Measurements from ENCODE around the gene TEX264. TPM values are rescaled to one million over a fixed set of nuclear protein-coding genes. Genes with fewer than 3 reads are reported as not detected.

Gene TEX264
- total RNA-seq, 2 experiments from 2014 or later, result 24.9 to 25.9 TPM

GRCh38 chr3:51703761-51704510 lies 32.9 kb downstream of the TEX264 start:
- Histone ChIP-seq H3K4me3 (ENCODE audit: low read length) (no peak overlapping the region), H3K4me1 (ENCODE audit: insufficient read depth, low read length) (peaks cover 17% of the 10 kb centered on the region), H3K27me3 (ENCODE audit: control insufficient read depth in 1 of 2, insufficient read depth in 2 of 2, low read length in 2 of 2) (no peaks in the 10 kb centered on the region), H3K9me3 (ENCODE audit: control insufficient read depth in 1 of 2, insufficient read depth in 1 of 2, low read length in 2 of 2) (no peaks in the 10 kb centered on the region), H3K27ac (ENCODE audit: low read depth in 1 of 2, low read length in 2 of 2) (no peak overlapping the region), H3K36me3 (ENCODE audit: insufficient read depth, low read length) (peaks cover 64% of the 10 kb centered on the region)
- ChIA-PET POLR2A (interaction anchor here (1.2 kb wide), 1 partner anchor 204 kb away, joined by 3 read pairs; no protein-coding TSS in a partner anchor), CTCF (no interaction called here)
- intact Hi-C loops (cut with DNase I, micrococcal nuclease), result no loop called here
- no peak overlapping the region for H3K4me3 Mint-ChIP-seq
- H3K27ac Mint-ChIP-seq, result no peak overlapping the region
- DNase-seq, result no peak
- peaks cover 32% of the 10 kb centered on the region for H3K4me1 Mint-ChIP-seq (ENCODE audit: low read depth)
- no peak for TF ChIP-seq CTCF (IDR thresholded peaks at IDR 0.05)
- ATAC-seq (ENCODE audit: poor library complexity), result no peak
- peaks cover 62% of the 10 kb centered on the region for H3K36me3 Mint-ChIP-seq (ENCODE audit: low read depth)
- H3K9me3 Mint-ChIP-seq, result no peaks in the 10 kb centered on the region
- no peaks in the 10 kb centered on the region for H3K27me3 Mint-ChIP-seq

GRCh38 chr3:51704511-51704950 lies 33.5 kb downstream of the TEX264 start:
- H3K27ac ChIP-seq (ENCODE audit: low read depth in 1 of 2, low read length in 2 of 2), result no peak overlapping the region
- Mint-ChIP-seq H3K9me3 (no peaks in the 10 kb centered on the region), H3K4me1 (ENCODE audit: low read depth) (peaks cover 26% of the 10 kb centered on the region), H3K36me3 (ENCODE audit: low read depth) (peaks cover 56% of the 10 kb centered on the region), H3K27ac (no peak overlapping the region), H3K27me3 (no peaks in the 10 kb centered on the region), H3K4me3 (no peak overlapping the region)
- no peaks in the 10 kb centered on the region for H3K27me3 ChIP-seq (ENCODE audit: control insufficient read depth in 1 of 2, insufficient read depth in 2 of 2, low read length in 2 of 2)
- ATAC-seq (ENCODE audit: poor library complexity) (no peak), DNase-seq (peak in 1 of 14 experiments; percentile 2)
- peaks cover 58% of the 10 kb centered on the region for H3K36me3 ChIP-seq (ENCODE audit: insufficient read depth, low read length)
- no peak for TF ChIP-seq CTCF (IDR thresholded peaks at IDR 0.05)
- ChIA-PET POLR2A (no interaction called here), CTCF (no interaction called here)
- no peak overlapping the region for H3K4me3 ChIP-seq (ENCODE audit: low read length)
- H3K4me1 ChIP-seq (ENCODE audit: insufficient read depth, low read length), result peaks cover 11% of the 10 kb centered on the region
- no peaks in the 10 kb centered on the region for H3K9me3 ChIP-seq (ENCODE audit: control insufficient read depth in 1 of 2, insufficient read depth in 1 of 2, low read length in 2 of 2)
- intact Hi-C loops (cut with DNase I, micrococcal nuclease), result no loop called here

GRCh38 chr3:51705276-51706020 lies 34.4 kb downstream of the TEX264 start:
- Mint-ChIP-seq H3K36me3 (ENCODE audit: low read depth) (peaks cover 47% of the 10 kb centered on the region), H3K27ac (no peak overlapping the region), H3K27me3 (no peaks in the 10 kb centered on the region), H3K4me3 (no peak overlapping the region), H3K9me3 (no peaks in the 10 kb centered on the region), H3K4me1 (ENCODE audit: low read depth) (peaks cover 29% of the 10 kb centered on the region)
- Histone ChIP-seq H3K9me3 (ENCODE audit: control insufficient read depth in 1 of 2, insufficient read depth in 1 of 2, low read length in 2 of 2) (no peaks in the 10 kb centered on the region), H3K4me1 (ENCODE audit: insufficient read depth, low read length) (peaks cover 4% of the 10 kb centered on the region), H3K27me3 (ENCODE audit: control insufficient read depth in 1 of 2, insufficient read depth in 2 of 2, low read length in 2 of 2) (no peaks in the 10 kb centered on the region), H3K4me3 (ENCODE audit: low read length) (no peak overlapping the region), H3K27ac (ENCODE audit: low read depth in 1 of 2, low read length in 2 of 2) (no peak overlapping the region), H3K36me3 (ENCODE audit: insufficient read depth, low read length) (peaks cover 49% of the 10 kb centered on the region)
- CTCF ChIA-PET, result no interaction called here
- no peak for TF ChIP-seq CTCF (IDR thresholded peaks at IDR 0.05)
- POLR2A ChIA-PET, result interaction anchor here (1.7 kb wide), 1 partner anchor 19 kb away, joined by 5 read pairs; no protein-coding TSS in a partner anchor
- DNase-seq (peak in 1 of 14 experiments; percentile 1), ATAC-seq (ENCODE audit: poor library complexity) (no peak)
- intact Hi-C loops (cut with DNase I, micrococcal nuclease), result no loop called here
